AG20443 (cell line): Measurements from ENCODE around the gene RRAGC.
A peak's percentile ranks its signal among the peaks of the same experiment; 100 is the strongest.
"Not testable (repeated sequence)": the region's sequence is repeated elsewhere in the genome, so short reads cannot be mapped to it uniquely, and the experiment has no call there.

ENCODE experiments used
- DNase-seq: peaks from one replicate; pipeline ENCODE4 v3.0.0; 2012; ENCODE audit warnings: low spot score, mixed read lengths

RRAGC gene

GRCh38 chr1:38858833-38859560, 575 bp downstream of the RRAGC start:
- DNase-seq = peak; percentile 62

- DNase-seq = no peak
Measured at GRCh38 chr1:38852780-38853179, 6.8 kb downstream of the RRAGC start.

- DNase-seq = no peak
Measured at GRCh38 chr1:38848071-38848470, 11.5 kb downstream of the RRAGC start.

GRCh38 chr1:38846210-38846609, 13.4 kb downstream of the RRAGC start:
- DNase-seq = no peak

- DNase-seq = not testable (repeated sequence)
Measured at GRCh38 chr1:38845088-38845487, 14.5 kb downstream of the RRAGC start.

GRCh38 chr1:38840281-38840680, 19.3 kb downstream of the RRAGC start:
- DNase-seq = no peak

- no peak for DNase-seq
Measured at GRCh38 chr1:38839363-38839762, 20.2 kb downstream of the RRAGC start.

GRCh38 chr1:38836316-38836715, 23.3 kb downstream of the RRAGC start:
- not testable (repeated sequence) for DNase-seq

- peak; percentile 75 for DNase-seq
Measured at GRCh38 chr1:38834937-38835827, 24.4 kb downstream of the RRAGC start.

GRCh38 chr1:38834221-38834782, 25.3 kb downstream of the RRAGC start:
- DNase-seq = no peak

GRCh38 chr1:38833146-38833545, 26.4 kb downstream of the RRAGC start:
- no peak for DNase-seq

GRCh38 chr1:38832370-38832734, 27.2 kb downstream of the RRAGC start:
- no peak for DNase-seq

GRCh38 chr1:38831731-38832369, 27.7 kb downstream of the RRAGC start:
- DNase-seq = no peak

GRCh38 chr1:38829368-38829767, 30.2 kb downstream of the RRAGC start:
- no peak for DNase-seq

- DNase-seq = no peak
Measured at GRCh38 chr1:38827318-38827717, 32.3 kb downstream of the RRAGC start.

- DNase-seq = no peak
Measured at GRCh38 chr1:38826886-38827285, 32.7 kb downstream of the RRAGC start.

GRCh38 chr1:38826262-38826661, 33.3 kb downstream of the RRAGC start:
- DNase-seq = no peak

- DNase-seq = no peak
Measured at GRCh38 chr1:38820860-38821259, 38.7 kb downstream of the RRAGC start.

- no peak for DNase-seq
Measured at GRCh38 chr1:38819516-38819915, 40.1 kb downstream of the RRAGC start.

- DNase-seq = no peak
Measured at GRCh38 chr1:38819040-38819439, 40.5 kb downstream of the RRAGC start.

- DNase-seq = peak; percentile 80
Measured at GRCh38 chr1:38818175-38818976, 41.2 kb downstream of the RRAGC start.
